HFF-Myc (cell line): ENCODE results near the gene ADGRL1.

ENCODE experiments used
- DNase-seq: peaks from one replicate; pipeline ENCODE4 v3.0.0-alpha.2; 2011; ENCODE audit warnings: low read depth; ENCODE audit errors: extremely low read depth
- H3K4me3 ChIP-seq: replicated peaks from 2 replicates; pipeline ENCODE4 v1.5.1; 2011; ENCODE audit warnings: low read depth, mild to moderate bottlenecking, control low read depth, low read length
- CTCF ChIP-seq: IDR thresholded peaks from 2 replicates; pipeline ENCODE4 v1.5.1; 2012; ENCODE audit warnings: mild to moderate bottlenecking, low read depth, low read length, control low read depth; ENCODE audit errors: missing control alignments

ADGRL1 gene

GRCh38 chr19:14105680-14106079, 100.3 kb downstream of the ADGRL1 start:
- TF ChIP-seq CTCF = no peak
- no peak for DNase-seq
- H3K4me3 ChIP-seq = no peak overlapping the region

- DNase-seq = no peak
- no peak for TF ChIP-seq CTCF
- no peak overlapping the region for H3K4me3 ChIP-seq
Measured at GRCh38 chr19:14103310-14103709, 102.7 kb downstream of the ADGRL1 start.

GRCh38 chr19:14102756-14103155, 103.2 kb downstream of the ADGRL1 start:
- DNase-seq = no peak
- no peak overlapping the region for H3K4me3 ChIP-seq
- no peak for TF ChIP-seq CTCF

GRCh38 chr19:14102102-14102696, 103.8 kb downstream of the ADGRL1 start:
- no peak for TF ChIP-seq CTCF
- H3K4me3 ChIP-seq = no peak overlapping the region
- no peak for DNase-seq

GRCh38 chr19:14101003-14101545, 104.9 kb downstream of the ADGRL1 start:
- no peak for DNase-seq
- no peak for TF ChIP-seq CTCF
- H3K4me3 ChIP-seq = no peak overlapping the region
